Umbilical cord (tissue), 2 donors: Measurements from ENCODE around the gene MTRF1. TPM values are rescaled to one million over a fixed set of nuclear protein-coding genes. Genes with fewer than 3 reads are reported as not detected.
"Not testable (repeated sequence)": the region's sequence is repeated elsewhere in the genome, so short reads cannot be mapped to it uniquely, and the experiment has no call there.

Source experiments
- DNase-seq: peaks from one replicate; pipeline ENCODE4 v3.0.0-alpha.2; 2015; ENCODE audit warnings: low spot score
- total RNA-seq: library from RNA; depleted of rRNA; stranded (reverse); fragments of >200 nt; gene quantifications from one replicate; pipeline ENCODE4 v1.2.3, GENCODE V29; 2014; ENCODE audit warnings: low replicate concordance; ENCODE audit not compliant: insufficient read depth

The MTRF1 gene
- total RNA-seq, 1 donor from 2014 or later: 14.2 TPM

DNA sequence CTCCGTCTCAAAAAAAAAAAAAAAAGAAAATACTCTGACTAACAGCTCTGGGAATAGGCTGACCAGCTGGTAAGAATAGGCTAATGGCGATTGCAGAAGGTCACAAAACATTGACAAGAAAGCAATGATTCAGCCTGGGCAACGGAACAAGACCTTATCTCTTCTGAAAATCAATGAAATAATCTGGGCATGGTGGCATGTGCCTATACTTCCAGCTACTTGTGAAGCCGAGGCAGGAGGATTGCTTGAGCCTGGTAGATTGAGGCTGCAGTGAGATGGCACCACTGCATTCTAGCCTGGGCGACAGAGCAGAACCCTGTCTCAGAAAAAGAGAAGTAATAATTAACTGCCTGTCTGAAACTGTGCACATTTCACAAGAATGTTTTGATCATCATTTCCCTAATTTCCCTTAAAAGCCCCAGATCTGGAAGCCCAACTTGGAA lies 18.8 kb upstream of the MTRF1 start:
- DNase-seq: no peak

GRCh38 chr13:41279156-41279555 lies 15.8 kb upstream of the MTRF1 start:
- not testable (repeated sequence) for DNase-seq

DNA sequence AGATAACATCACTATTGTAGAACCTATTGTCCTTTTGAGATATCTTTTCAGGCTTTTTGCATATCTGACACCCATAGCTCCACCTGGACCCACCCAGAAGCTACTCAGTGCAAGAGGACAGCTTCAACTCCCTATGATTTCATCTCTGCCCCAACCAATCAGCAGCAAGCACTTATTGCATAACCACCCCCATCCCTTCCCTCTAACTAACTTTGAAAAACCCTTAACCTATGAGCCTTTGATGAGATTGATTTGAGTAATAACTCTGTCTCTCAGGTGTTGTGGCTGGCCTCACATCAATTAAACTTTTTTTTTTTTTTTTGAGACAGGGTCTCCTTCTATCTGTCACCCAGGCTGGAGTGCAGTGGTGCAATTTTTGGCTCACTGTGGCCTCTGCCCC lies 13.4 kb upstream of the MTRF1 start:
- DNase-seq: no peak

DNA sequence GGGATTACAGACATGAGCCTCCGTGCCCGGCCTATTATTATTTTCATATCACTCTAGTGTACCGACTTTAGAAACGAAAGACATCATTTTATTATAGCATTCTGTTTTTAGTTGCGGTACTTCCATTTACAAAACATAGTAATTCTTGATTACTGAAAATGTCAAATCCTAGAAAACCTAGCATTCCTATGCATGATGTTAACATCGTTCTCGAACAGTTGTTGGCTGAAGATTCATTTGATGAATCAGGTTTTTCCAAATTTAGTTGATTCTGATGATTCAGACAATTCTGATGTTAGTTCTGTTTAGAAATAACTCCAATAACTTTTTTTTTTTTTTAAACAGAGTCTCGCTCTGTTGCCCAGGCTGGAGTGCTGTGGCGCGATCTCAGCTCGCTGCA lies 11.5 kb upstream of the MTRF1 start:
- no peak for DNase-seq

GRCh38 chr13:41273831-41274441 lies 10.6 kb upstream of the MTRF1 start:
- DNase-seq: no peak

- DNase-seq: no peak
These were observed 8.3 kb upstream of the MTRF1 start for GRCh38 chr13:41271456-41272285.

GRCh38 chr13:41268764-41269163 lies 5.4 kb upstream of the MTRF1 start:
- DNase-seq: no peak

DNA sequence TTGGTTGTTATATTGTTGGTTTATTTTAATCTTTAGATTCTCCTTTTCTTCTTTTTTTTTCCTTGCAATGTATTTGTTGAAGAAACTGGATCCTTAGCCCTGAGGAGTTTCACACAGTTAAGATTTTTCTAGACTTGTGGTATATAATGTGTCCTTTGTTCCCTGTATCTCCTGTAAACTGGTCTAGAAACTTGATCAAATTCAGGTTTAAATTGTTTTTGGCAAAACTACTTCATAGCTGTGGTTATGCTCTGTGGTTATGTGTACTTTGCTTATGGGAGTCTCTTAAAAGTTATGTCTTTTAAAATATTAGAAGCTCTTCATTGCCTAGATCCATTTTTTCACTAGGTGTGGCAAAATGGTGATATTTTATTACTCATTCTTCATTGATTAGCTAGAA lies 3.7 kb upstream of the MTRF1 start:
- no peak for DNase-seq

GRCh38 chr13:41259875-41260501 lies 3.4 kb downstream of the MTRF1 start:
- no peak for DNase-seq

DNA sequence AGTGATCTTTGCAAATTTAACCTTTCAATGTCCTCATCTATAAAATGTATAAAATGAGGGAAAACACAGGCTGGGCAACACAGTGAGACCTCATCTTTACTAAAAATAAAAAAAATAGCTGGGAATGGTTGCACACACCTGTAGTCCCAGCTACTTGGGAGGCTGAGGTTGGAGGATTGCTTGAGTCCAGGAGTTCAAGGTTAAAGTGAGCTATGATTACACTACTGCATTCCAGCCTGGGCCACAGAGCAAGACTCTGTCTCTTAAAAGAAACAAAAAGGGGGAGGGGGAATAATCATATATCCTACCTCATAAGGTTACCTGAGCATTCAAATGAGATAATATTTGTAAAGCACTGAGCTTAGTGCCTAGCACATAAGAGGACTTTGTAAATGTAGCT lies 5.8 kb downstream of the MTRF1 start:
- DNase-seq: no peak

DNA sequence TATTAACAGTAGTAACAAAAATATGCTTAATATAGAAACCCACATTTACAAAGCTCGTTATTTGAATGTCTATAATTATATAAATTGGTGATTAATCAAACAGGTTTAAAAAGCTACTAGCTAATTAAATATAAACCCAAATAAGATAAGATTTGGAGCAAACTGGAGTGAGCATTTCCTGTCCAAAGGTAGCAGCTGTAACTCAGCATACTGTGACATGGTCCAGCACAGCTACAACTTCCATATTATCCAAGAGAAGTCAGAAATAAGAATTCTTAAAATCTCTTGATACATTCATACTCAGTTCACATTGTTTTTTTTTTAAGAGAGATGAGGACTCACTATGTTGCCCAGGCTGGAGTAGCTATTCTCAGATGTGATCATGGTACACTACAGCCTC lies 8.5 kb downstream of the MTRF1 start:
- DNase-seq: no peak

DNA sequence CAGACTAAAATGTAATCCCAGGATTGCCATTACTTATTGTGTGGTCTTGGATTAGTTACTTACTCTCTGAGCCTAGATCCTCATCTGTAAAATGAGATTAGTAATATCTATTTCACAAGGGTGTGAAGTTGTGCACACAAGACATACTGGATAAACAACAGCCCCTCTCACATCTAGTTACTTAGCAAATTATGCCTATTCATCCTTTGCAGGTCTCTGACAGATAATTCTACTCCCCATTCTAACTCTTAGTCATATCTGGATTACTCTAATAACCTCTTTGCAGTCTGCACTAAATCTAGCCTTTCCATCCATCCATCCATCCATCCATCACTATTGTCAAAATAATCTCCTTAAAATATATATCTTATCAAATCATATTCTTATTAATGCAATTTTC lies 12.4 kb downstream of the MTRF1 start:
- DNase-seq: no peak

- DNase-seq: no peak
These were observed 16.3 kb downstream of the MTRF1 start for GRCh38 chr13:41246969-41247680.

DNA sequence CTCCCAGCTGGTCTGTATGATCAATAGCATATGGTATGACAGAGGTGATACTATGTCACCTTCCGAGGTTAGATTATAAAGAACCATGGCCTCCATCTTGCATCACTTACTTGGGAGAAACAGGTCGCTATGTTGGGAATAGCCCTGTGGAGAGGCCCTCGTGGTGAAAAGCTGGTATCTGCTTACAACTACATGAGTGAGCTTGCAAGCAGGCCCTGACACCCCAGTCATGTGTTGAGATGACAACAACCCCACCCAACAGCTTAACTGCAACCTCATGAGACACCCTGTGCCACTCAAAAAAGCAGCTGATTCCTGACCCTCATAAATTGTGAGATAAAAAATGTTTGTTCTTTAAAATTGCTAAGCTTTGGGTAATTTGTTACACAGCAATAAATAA lies 18.8 kb downstream of the MTRF1 start:
- no peak for DNase-seq

- DNase-seq: no peak
These were observed 21.8 kb downstream of the MTRF1 start for GRCh38 chr13:41241626-41242025.

GRCh38 chr13:41236369-41236768 lies 27.0 kb downstream of the MTRF1 start:
- DNase-seq: no peak

DNA sequence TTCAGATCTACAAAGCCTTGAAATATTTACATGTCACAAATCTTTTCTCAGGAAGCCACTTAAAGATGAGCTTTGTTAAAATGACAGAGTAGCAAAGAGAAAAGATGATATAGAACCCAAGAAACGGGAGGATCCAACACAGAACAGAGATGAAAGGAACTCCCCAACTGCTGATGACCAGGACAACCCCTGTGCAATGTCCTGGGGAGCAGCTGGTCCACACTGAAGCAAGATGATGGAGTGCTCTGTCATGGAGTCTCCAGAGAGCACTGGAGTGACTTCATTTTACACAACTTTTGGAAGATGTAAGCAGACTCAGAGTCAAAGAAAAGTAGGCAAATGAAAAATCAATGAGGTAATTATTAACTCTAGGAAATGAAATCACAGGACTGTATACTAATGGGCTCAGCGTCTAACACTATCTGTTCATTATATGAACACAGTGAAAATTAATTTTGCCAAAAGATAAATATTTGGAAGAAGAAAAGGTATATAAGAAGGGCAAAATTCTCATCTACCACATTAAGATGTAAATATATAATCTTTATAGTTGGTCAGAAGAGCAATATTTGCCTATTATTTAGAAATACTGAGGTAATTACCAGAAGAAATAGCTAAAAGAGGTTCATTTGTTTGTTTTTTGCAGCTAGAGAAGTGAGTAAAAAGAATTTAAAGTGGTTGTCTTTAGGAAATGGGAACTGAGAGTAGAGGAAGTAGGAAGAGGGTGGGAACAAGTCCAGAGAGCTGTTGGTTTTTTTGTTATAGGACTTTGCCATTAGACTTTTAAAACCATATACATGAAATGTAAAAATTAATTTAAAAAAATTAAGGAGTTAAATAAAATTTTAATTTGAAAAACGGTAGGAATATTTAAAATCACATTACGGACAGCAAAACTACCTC lies 30.5 kb downstream of the MTRF1 start:
- no peak for DNase-seq

DNA sequence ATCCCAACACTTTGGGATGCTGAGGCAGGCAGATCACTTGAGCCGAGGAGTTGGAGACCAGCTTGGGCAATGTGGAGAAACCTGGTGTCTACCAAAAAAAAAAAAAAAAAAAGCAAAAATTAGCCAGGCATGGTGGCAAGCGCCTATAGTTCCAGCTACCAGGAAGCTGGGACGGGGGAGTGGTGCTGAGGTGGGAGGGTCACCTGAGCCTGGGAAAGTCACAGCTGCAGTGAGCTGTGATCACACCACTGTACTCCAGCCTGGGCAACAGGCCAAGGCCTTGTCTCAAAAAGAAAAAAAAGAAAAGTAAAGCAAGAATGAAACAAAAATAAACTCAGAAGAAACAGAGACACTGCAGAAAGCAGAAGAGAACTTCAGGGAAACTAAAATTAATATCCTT lies 31.6 kb downstream of the MTRF1 start:
- no peak for DNase-seq

GRCh38 chr13:41231025-41231677 lies 32.2 kb downstream of the MTRF1 start:
- DNase-seq: no peak

DNA sequence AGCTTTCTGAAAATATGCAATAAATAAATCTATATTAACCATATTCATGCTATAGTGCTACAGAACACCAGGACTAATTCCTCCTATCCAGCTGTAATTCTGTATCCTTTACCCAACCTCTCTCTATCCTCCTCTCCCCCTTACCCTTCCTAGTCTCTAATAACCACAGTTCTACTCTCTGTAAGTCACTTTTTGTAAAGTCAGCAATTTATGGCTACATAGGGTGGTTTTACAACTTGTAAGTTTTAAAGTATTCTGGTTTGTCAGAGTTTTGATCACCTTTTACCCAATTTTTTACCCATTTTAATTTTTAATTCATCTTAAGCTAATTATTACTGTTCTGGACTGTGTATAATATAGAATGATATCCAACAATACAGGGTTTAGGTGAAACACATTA lies 34.0 kb downstream of the MTRF1 start:
- no peak for DNase-seq
